PC-3 (cell line): ENCODE data around the gene UBASH3B. TPM values are rescaled to one million over a fixed set of nuclear protein-coding genes. Genes with fewer than 3 reads are reported as not detected.

Source experiments
- ATAC-seq: fragments of 200-7000 bp; cut with Tn5 transposase; 2 replicates; pipeline ENCODE4 v1.9.1; 2020; ENCODE audit warnings: mild to moderate bottlenecking, moderate library complexity
- BruUV-seq: library from RNA; stranded (reverse); fragments of 400-500 nt; replicated peaks from 2 replicates; lab custom pipeline; 2021; lab: Mats Ljungman, UMichigan
- CTCF ChIA-PET: fragments of 300-600 bp; sonication (Branson Sonifier 250); formaldehyde crosslinking; loops from one replicate; lab custom pipeline; 2022; ENCODE audit warnings: antibody characterized with exemption; lab: Charles Lee
- POLR2A ChIA-PET: fragments of 300-600 bp; sonication (Branson Sonifier 250); formaldehyde crosslinking; loops from one replicate; lab custom pipeline; 2022; ENCODE audit warnings: antibody characterized with exemption; ENCODE audit not compliant: unreplicated experiment; lab: Charles Lee
- DNase-seq: peaks from one replicate; pipeline ENCODE4 v3.0.0-alpha.2; 2015
- H2AFZ ChIP-seq: fragments of 300-600 bp; sonication (generic); 2 replicates; pipeline ENCODE4 v1.6.0; 2016; ENCODE audit warnings: antibody characterized with exemption, low read length
- H3F3A ChIP-seq: fragments of 300-600 bp; sonication (generic); one replicate; pipeline ENCODE4 v1.6.0; 2017; ENCODE audit warnings: antibody characterized with exemption, low read length, control low read depth, mild to moderate bottlenecking; ENCODE audit not compliant: unreplicated experiment
- H3K27ac ChIP-seq: fragments of 300-600 bp; sonication (generic); 2 replicates; pipeline ENCODE4 v1.5.1; 2016; ENCODE audit warnings: mild to moderate bottlenecking, low read length
- H3K27me3 ChIP-seq: fragments of 300-600 bp; sonication (generic); 2 replicates; pipeline ENCODE4 v1.6.1; 2016; ENCODE audit warnings: low read length, mixed read lengths
- H3K36me3 ChIP-seq: fragments of 300-600 bp; sonication (generic); 2 replicates; pipeline ENCODE4 v1.6.1; 2016; ENCODE audit warnings: low read depth, mixed run types, low read length, mixed read lengths
- H3K4me1 ChIP-seq: fragments of 300-600 bp; sonication (generic); 2 replicates; pipeline ENCODE4 v1.5.1; 2016; ENCODE audit warnings: low read length; ENCODE audit not compliant: insufficient read depth
- H3K4me2 ChIP-seq: fragments of 300-600 bp; sonication (generic); 2 replicates; pipeline ENCODE4 v1.6.0; 2016; ENCODE audit warnings: low read length
- H3K4me3 ChIP-seq: fragments of 300-600 bp; sonication (generic); 2 replicates; pipeline ENCODE4 v1.5.1; 2016; ENCODE audit warnings: mild to moderate bottlenecking, low read length, mixed read lengths
- H3K79me2 ChIP-seq: fragments of 300-600 bp; sonication (generic); 2 replicates; pipeline ENCODE4 v1.6.1; 2017; ENCODE audit warnings: low read length, mixed read lengths
- H3K9ac ChIP-seq: fragments of 300-600 bp; sonication (generic); 2 replicates; pipeline ENCODE4 v1.6.0; 2016; ENCODE audit warnings: mild to moderate bottlenecking, low read length
- H3K9me2 ChIP-seq: fragments of 300-600 bp; sonication (generic); replicated peaks from 2 replicates; pipeline ENCODE4 v1.6.1; 2016; ENCODE audit warnings: mixed run types, low read length, mixed read lengths
- H3K9me3 ChIP-seq: fragments of 300-600 bp; sonication (generic); 2 replicates; pipeline ENCODE4 v1.6.1; 2016; ENCODE audit warnings: low read length, mixed read lengths
- H4K20me1 ChIP-seq: fragments of 300-600 bp; sonication (generic); 2 replicates; pipeline ENCODE4 v1.6.1; 2016; ENCODE audit warnings: low read length, mixed read lengths
- CTCF ChIP-seq: fragments of 300-600 bp; sonication (generic); conservative IDR thresholded peaks from 2 replicates; pipeline ENCODE4 v1.5.1; 2017; ENCODE audit warnings: antibody characterized with exemption, low read depth, mild to moderate bottlenecking, low read length
- EZH2 ChIP-seq: fragments of 300-600 bp; sonication (generic); IDR thresholded peaks from one replicate; pipeline ENCODE4 v1.6.1; 2017; ENCODE audit warnings: antibody characterized with exemption, mild to moderate bottlenecking, low read length; ENCODE audit not compliant: unreplicated experiment
- EZH2phosphoT487 ChIP-seq: fragments of 300-600 bp; sonication (generic); IDR thresholded peaks from 2 replicates; pipeline ENCODE4 v1.6.1; 2018; ENCODE audit warnings: mild to moderate bottlenecking, antibody characterized with exemption, low read length, borderline replicate concordance
- intact Hi-C: fragments of 100-400 bp; cut with micrococcal nuclease; formaldehyde crosslinking; loops from 2 replicates; pipeline ENCODE4 v1.9.0; 2023
- total RNA-seq: library from RNA; depleted of rRNA; stranded (reverse); fragments of >200 nt; gene quantifications from 2 replicates; pipeline ENCODE4 v1.2.3, GENCODE V29; 2014

The UBASH3B gene
- total RNA-seq, 1 experiment from 2014 or later: 178 TPM

- ATAC-seq (no peak), DNase-seq (no peak)
- H3K4me2 ChIP-seq: no peak overlapping the region
- ChIA-PET POLR2A (no interaction called here), CTCF (no interaction called here)
- BruUV-seq: no TSS peak
- no peaks in the 10 kb centered on the region for H4K20me1 ChIP-seq
- H3K9me2 ChIP-seq: no peaks in the 10 kb centered on the region
- no peak overlapping the region for H3K27ac ChIP-seq
- peaks cover 62% of the 10 kb centered on the region for H3K4me1 ChIP-seq
- peaks cover 81% of the 10 kb centered on the region for H3K79me2 ChIP-seq
- H3F3A ChIP-seq: peaks cover 6% of the 10 kb centered on the region
- no peak overlapping the region for H3K9ac ChIP-seq
- no peaks in the 10 kb centered on the region for H3K27me3 ChIP-seq
- H3K36me3 ChIP-seq: peaks cover 20% of the 10 kb centered on the region
- intact Hi-C loops: no loop called here
- H2AFZ ChIP-seq: no peak overlapping the region
- no peaks in the 10 kb centered on the region for H3K9me3 ChIP-seq
- TF ChIP-seq EZH2phosphoT487 (no peak), EZH2 (no peak), CTCF (no peak)
- H3K4me3 ChIP-seq: no peak overlapping the region
These were observed 8.2 kb downstream of the UBASH3B start for GRCh38 chr11:122663764-122664163.

- H2AFZ ChIP-seq: no peak overlapping the region
- H3K79me2 ChIP-seq: peaks cover 79% of the 10 kb centered on the region
- no peak for TF ChIP-seq EZH2phosphoT487
- no peak for TF ChIP-seq EZH2
- no peak for TF ChIP-seq CTCF
- H3K9me3 ChIP-seq: no peaks in the 10 kb centered on the region
- H4K20me1 ChIP-seq: no peaks in the 10 kb centered on the region
- H3K36me3 ChIP-seq: peaks cover 22% of the 10 kb centered on the region
- BruUV-seq: no TSS peak
- ATAC-seq (no peak), DNase-seq (no peak)
- H3K9ac ChIP-seq: no peak overlapping the region
- no peak overlapping the region for H3K4me3 ChIP-seq
- no peaks in the 10 kb centered on the region for H3K9me2 ChIP-seq
- intact Hi-C loops: no loop called here
- CTCF ChIA-PET: no interaction called here
- peaks cover 8% of the 10 kb centered on the region for H3F3A ChIP-seq
- no peaks in the 10 kb centered on the region for H3K27me3 ChIP-seq
- H3K4me2 ChIP-seq: no peak overlapping the region
- POLR2A ChIA-PET: no interaction called here
- H3K27ac ChIP-seq: no peak overlapping the region
- peaks cover 61% of the 10 kb centered on the region for H3K4me1 ChIP-seq
These were observed 8.7 kb downstream of the UBASH3B start for GRCh38 chr11:122664188-122664587.

GRCh38 chr11:122665861-122666260 lies 10.3 kb downstream of the UBASH3B start:
- Histone ChIP-seq H3F3A (peaks cover 10% of the 10 kb centered on the region), H3K9me3 (no peaks in the 10 kb centered on the region), H3K4me3 (no peak overlapping the region), H4K20me1 (no peaks in the 10 kb centered on the region), H3K9ac (no peak overlapping the region), H3K27me3 (no peaks in the 10 kb centered on the region), H3K27ac (no peak overlapping the region), H2AFZ (no peak overlapping the region), H3K36me3 (peaks cover 35% of the 10 kb centered on the region), H3K4me1 (peaks cover 50% of the 10 kb centered on the region), H3K9me2 (no peaks in the 10 kb centered on the region), H3K4me2 (no peak overlapping the region), H3K79me2 (peaks cover 78% of the 10 kb centered on the region)
- DNase-seq: no peak
- ChIA-PET POLR2A (no interaction called here), CTCF (interaction anchor here (0.6 kb wide), 1 partner anchor 13 kb away, joined by 7 read pairs; no protein-coding TSS in a partner anchor)
- no peak for ATAC-seq
- intact Hi-C loops: no loop called here
- no TSS peak for BruUV-seq
- TF ChIP-seq EZH2phosphoT487: no peak
